SK-N-SH (cell line): ENCODE results near the gene AHCTF1.

Experiments used
- CHD2 ChIP-seq: fragments of 150-350 bp; IDR thresholded peaks from 2 replicates; pipeline ENCODE4 v1.6.1; 2018; ENCODE audit warnings: low read length; ENCODE audit not compliant: partially characterized antibody
- CTCF ChIP-seq: fragments of 200-600 bp; sonication (generic); IDR thresholded peaks from 2 replicates; pipeline ENCODE4 v1.6.1; 2017; ENCODE audit warnings: antibody characterized with exemption, mild to moderate bottlenecking, moderate library complexity
- EP300 ChIP-seq, 2 experiments: IDR thresholded peaks; 2 replicates each; pipeline versions ENCODE4 v1.4.0 to v1.6.1; 2012; ENCODE audit warnings: borderline replicate concordance in 1 of 2, low read depth in 1 of 2, low read length in 1 of 2
- EZH2phosphoT487 ChIP-seq: fragments of 200-600 bp; sonication (generic); IDR thresholded peaks from 2 replicates; pipeline ENCODE4 v1.6.1; 2017; ENCODE audit warnings: low read depth, mixed run types, mild to moderate bottlenecking, antibody characterized with exemption, moderate library complexity, borderline replicate concordance
- FOXJ3 ChIP-seq: sonication (generic); formaldehyde crosslinking; IDR thresholded peaks from 2 replicates; pipeline ENCODE4 v1.5.1; 2020; ENCODE audit warnings: mild to moderate bottlenecking, missing genetic modification reagents
- FOXM1 ChIP-seq: IDR thresholded peaks from 2 replicates; pipeline ENCODE4 v1.4.0; 2012; ENCODE audit warnings: low read depth, mild to moderate bottlenecking
- POLR2AphosphoS5 ChIP-seq: IDR thresholded peaks from 2 replicates; pipeline ENCODE4 v1.6.1; 2012; ENCODE audit warnings: low read depth, low read length
- RAD21 ChIP-seq: IDR thresholded peaks from 2 replicates; pipeline ENCODE4 v1.6.1; 2012; ENCODE audit warnings: mild to moderate bottlenecking, low read length
- REST ChIP-seq: IDR thresholded peaks from 2 replicates; pipeline ENCODE4 v1.6.1; 2012; ENCODE audit warnings: mild to moderate bottlenecking, low read depth, low read length, moderate library complexity
- TEAD4 ChIP-seq: IDR thresholded peaks from 2 replicates; pipeline ENCODE4 v1.4.0; 2012; ENCODE audit warnings: mild to moderate bottlenecking, borderline replicate concordance; ENCODE audit not compliant: insufficient read depth
- YY1 ChIP-seq: IDR thresholded peaks from 2 replicates; pipeline ENCODE4 v1.4.0; 2012; ENCODE audit warnings: low read depth, mild to moderate bottlenecking

GRCh38 chr1:246824541-246824940 lies 107.2 kb downstream of the AHCTF1 start:
- TF ChIP-seq REST: no peak
- TF ChIP-seq TEAD4: no peak
- no peak for TF ChIP-seq POLR2AphosphoS5
- no peak for TF ChIP-seq FOXM1
- no peak for TF ChIP-seq FOXJ3 (CRISPR knock-in tag)
- no peak for TF ChIP-seq CTCF
- TF ChIP-seq EP300 (IDR thresholded peaks at IDR 0.05; ENCODE audit: borderline replicate concordance in 1 of 2, low read depth in 1 of 2, low read length in 1 of 2): no peak
- TF ChIP-seq EZH2phosphoT487: no peak
- TF ChIP-seq RAD21: no peak
- no peak for TF ChIP-seq YY1
- TF ChIP-seq CHD2: no peak
